MM.1S (cell line): ENCODE data around the gene GALP.

Experiments used
- CTCF ChIP-seq: fragments of 300-600 bp; sonication (generic); IDR thresholded peaks from 2 replicates; pipeline ENCODE4 v1.5.1; 2016; ENCODE audit warnings: antibody characterized with exemption, low read length, mixed read lengths
- EZH2 ChIP-seq: fragments of 300-600 bp; sonication (generic); optimal IDR thresholded peaks from 2 replicates; pipeline ENCODE3; 2017; ENCODE audit warnings: low read depth, mild to moderate bottlenecking, antibody characterized with exemption, low read length, mixed read lengths
- EZH2phosphoT487 ChIP-seq: fragments of 300-600 bp; sonication (generic); IDR thresholded peaks from 2 replicates; pipeline ENCODE4 v1.6.1; 2018; ENCODE audit warnings: antibody characterized with exemption, low read length

- TF ChIP-seq CTCF (no peak), EZH2phosphoT487 (no peak), EZH2 (no peak)
Observed at GRCh38 chr19:56199687-56200086, 23.9 kb downstream of the GALP start.
